ENCODE data around the gene CDC42BPG.
"Not testable (repeated sequence)": the region's sequence is repeated elsewhere in the genome, so short reads cannot be mapped to it uniquely, and the experiment has no call there.

Gene CDC42BPG

GRCh38 chr11:64836448-64837072, 7.9 kb downstream of the CDC42BPG start:
- no peak for DNase-seq (ENCODE audit: low read depth, low spot score)

GRCh38 chr11:64835616-64836447, 8.6 kb downstream of the CDC42BPG start:
- no peak for DNase-seq (ENCODE audit: low read depth, low spot score)

GRCh38 chr11:64834723-64835615, 9.5 kb downstream of the CDC42BPG start:
- DNase-seq (ENCODE audit: low read depth, low spot score) = peak; percentile 91

GRCh38 chr11:64834031-64834722, 10.3 kb downstream of the CDC42BPG start:
- DNase-seq (ENCODE audit: low read depth, low spot score) = no peak

- no peak for DNase-seq (ENCODE audit: low read depth, low spot score)
These were observed 10.9 kb downstream of the CDC42BPG start for GRCh38 chr11:64833509-64833908.

- no peak for DNase-seq (ENCODE audit: low read depth, low spot score)
These were observed 11.3 kb downstream of the CDC42BPG start for GRCh38 chr11:64833198-64833502.

GRCh38 chr11:64832467-64833197, 11.8 kb downstream of the CDC42BPG start:
- DNase-seq (ENCODE audit: low read depth, low spot score) = no peak

- DNase-seq (ENCODE audit: low read depth, low spot score) = no peak
These were observed 13.0 kb downstream of the CDC42BPG start for GRCh38 chr11:64831411-64831891.

- DNase-seq (ENCODE audit: low read depth, low spot score) = no peak
These were observed 14.8 kb downstream of the CDC42BPG start for GRCh38 chr11:64829536-64830251.

- DNase-seq (ENCODE audit: low read depth, low spot score) = no peak
These were observed 17.0 kb downstream of the CDC42BPG start for GRCh38 chr11:64827451-64827839.

GRCh38 chr11:64826578-64827450, 17.6 kb downstream of the CDC42BPG start:
- no peak for DNase-seq (ENCODE audit: low read depth, low spot score)

- no peak for DNase-seq (ENCODE audit: low read depth, low spot score)
These were observed 18.4 kb downstream of the CDC42BPG start for GRCh38 chr11:64826062-64826461.

GRCh38 chr11:64823568-64824119, 20.8 kb downstream of the CDC42BPG start:
- DNase-seq (ENCODE audit: low read depth, low spot score) = no peak

- DNase-seq (ENCODE audit: low read depth, low spot score) = no peak
These were observed 27.0 kb downstream of the CDC42BPG start for GRCh38 chr11:64817476-64817875.

GRCh38 chr11:64815433-64815832, 29.0 kb downstream of the CDC42BPG start:
- DNase-seq (ENCODE audit: low read depth, low spot score) = not testable (repeated sequence)

GRCh38 chr11:64814712-64815187, 29.7 kb downstream of the CDC42BPG start:
- no peak for DNase-seq (ENCODE audit: low read depth, low spot score)

GRCh38 chr11:64813826-64814225, 30.6 kb downstream of the CDC42BPG start:
- DNase-seq (ENCODE audit: low read depth, low spot score) = no peak

GRCh38 chr11:64810891-64811272, 33.6 kb downstream of the CDC42BPG start:
- no peak for DNase-seq (ENCODE audit: low read depth, low spot score)

All from astrocyte of the hippocampus (primary cell).